ENCODE measurements around the gene PPP1R16B.
"Not testable (repeated sequence)": the region's sequence is repeated elsewhere in the genome, so short reads cannot be mapped to it uniquely, and the experiment has no call there.

The PPP1R16B gene

GRCh38 chr20:38940644-38941043, 135.1 kb downstream of the PPP1R16B start:
- DNase-seq, result no peak

DNA sequence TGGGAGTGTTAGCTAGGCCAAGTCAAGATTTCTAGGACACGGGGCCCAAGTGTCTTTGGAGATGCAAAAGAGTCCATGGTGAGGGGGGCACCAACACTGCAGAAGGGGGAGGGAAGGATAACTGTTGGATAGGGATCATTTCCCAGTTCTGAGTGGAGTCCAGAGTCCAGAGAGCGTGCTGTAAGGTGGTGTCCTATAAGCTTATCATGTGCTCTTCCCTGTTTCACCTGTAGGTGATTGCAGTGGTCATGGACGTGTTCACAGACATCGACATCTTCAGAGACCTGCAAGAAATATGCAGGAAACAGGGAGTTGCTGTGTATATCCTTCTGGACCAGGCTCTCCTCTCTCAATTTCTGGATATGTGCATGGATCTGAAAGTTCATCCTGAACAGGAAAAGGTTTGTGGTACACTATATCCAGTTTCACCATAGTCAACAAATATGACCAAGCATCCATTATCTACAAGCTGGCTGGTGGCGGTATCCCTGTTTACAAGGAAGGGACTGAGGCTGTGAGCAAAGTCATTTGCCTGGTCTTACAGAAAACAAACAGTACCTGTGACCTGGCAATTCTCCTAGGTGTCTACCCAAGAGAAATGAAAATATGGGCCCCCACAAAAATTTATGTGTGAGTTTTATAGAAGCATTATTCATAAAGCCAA, 136.4 kb downstream of the PPP1R16B start:
- DNase-seq, result no peak

DNA sequence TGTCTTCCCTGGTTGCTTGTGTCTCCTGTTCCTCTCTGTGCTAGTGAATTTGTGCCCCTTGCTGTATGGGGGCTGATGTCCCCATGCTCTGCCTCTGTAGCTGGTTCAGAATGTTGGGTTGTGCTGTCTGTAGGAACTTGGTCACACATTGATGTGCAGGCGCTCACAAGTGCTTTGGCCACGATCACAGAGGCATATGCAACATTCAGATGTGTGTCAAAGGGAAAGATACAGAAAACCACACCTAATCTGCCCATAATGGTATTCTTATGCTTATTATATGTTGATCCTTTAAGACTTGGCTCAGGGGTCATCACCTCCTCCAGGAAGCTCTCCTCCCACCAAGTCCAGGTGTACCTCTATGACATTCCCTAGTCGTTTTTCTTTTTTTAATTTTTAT, 139.5 kb downstream of the PPP1R16B start:
- no peak for DNase-seq

- DNase-seq, result no peak
Observed at GRCh38 chr20:38946836-38947235, 141.3 kb downstream of the PPP1R16B start.

DNA sequence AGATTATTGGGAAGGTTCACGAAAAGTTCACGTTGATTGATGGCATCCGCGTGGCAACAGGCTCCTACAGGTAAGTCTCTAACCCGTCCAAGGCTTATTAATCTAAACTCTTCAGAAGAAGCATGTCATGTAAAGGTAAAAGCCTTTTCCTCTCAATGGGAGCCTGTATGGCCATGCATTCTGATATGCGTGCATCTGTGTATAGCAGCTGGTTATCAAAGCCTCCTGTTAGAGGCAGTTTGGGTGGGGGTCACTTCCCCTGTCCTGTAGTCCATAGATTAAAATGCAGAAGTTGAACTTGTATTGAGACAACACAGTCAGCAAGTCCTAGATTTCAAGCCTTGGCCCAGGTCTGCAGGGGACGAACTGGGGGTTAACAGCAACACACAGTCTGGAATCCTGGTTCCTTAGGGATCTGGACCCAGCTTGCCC, 142.4 kb downstream of the PPP1R16B start:
- no peak for DNase-seq

DNA sequence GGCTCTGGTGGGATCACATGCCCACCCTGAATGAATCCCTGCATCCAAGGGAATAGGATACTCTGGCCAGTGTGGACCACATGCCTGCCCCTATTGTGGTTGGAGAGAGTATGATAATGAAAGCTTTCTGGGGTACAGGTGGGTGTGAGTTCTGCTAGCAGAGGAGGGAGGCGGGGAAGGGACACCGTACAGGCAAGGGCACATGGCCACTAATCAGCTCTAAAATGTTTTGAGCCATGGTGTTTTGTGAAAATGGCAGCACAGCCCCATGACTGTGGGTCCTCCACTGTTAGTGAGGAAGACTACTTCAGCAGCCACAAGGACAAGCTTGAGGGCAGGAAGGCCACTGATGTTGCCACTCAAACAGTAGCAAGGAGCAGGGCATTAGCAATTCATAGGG, 144.8 kb downstream of the PPP1R16B start:
- DNase-seq, result no peak

DNA sequence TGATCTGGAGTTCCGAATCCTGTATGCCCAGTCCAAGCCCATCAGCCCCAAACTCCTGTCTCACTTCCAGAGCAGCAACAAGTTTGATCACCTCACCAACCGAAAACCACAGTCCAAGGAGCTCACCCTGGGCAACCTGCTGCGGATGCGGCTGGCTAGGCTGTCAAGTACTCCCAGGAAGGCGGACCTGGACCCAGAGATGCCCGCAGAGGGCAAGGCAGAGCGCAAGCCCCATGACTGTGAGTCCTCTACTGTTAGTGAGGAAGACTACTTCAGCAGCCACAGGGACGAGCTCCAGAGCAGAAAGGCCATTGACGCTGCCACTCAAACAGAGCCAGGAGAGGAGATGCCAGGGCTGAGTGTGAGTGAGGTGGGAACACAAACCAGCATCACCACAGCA, 146.1 kb downstream of the PPP1R16B start:
- no peak for DNase-seq

- DNase-seq, result no peak
Observed at GRCh38 chr20:38952153-38952552, 146.7 kb downstream of the PPP1R16B start.

- DNase-seq, result no peak
Observed at GRCh38 chr20:38953630-38954340, 148.3 kb downstream of the PPP1R16B start.

DNA sequence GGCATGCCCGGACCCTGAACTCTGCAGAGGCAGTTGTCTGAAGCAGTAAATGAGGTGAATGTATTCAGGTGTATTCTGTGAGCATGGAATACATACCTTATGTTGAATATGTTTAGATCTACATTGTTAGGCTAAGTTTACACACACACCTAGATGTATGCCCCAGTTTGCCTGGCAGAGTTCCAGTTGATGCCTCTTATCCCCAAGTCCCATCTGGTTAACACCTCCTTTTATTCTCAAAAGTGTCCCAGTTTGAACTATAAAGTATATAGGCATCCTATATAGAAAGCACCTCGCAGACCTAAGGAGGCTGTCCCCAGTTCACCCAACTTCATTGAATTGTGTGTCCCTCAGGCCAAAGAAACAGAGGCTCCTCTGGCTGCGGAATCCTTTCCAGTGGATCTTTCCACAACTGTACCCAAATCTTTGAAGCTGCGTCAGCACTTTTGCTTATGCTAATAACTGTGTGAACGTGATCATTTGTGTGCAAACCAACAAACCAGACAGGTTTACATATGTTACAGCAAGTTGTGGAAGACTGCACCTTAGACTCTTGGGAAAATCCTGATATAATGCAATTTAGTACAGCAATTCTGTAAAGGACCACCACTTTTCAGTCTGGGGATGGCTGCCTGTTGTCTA, 151.9 kb downstream of the PPP1R16B start:
- DNase-seq, result no peak

DNA sequence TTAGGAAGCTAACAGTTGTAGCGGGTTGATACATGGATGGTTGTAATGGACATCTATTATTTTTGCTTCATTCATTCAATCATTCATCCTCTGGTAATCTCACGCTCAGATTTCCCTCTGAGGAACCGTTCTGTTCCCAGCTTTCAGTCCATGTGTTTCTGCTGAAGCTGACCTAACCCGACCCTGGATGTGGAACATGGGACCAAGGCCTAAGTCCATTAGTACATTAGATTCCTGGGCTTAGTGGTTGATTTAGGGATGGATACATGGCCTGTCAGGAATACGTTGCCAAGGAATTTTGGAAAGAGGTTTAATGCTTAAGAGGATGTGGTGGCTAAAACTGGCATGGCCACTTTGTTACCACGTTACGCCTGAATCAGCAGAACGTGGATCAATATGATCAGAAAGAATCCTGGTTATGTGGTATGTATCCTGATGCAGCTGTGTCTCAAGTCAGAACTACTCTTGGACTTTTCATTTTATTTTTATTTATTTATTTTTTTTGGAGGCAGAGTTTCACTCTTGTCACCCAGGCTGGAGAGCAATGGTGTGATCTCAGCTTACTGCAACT, 152.5 kb downstream of the PPP1R16B start:
- DNase-seq, result no peak

- DNase-seq, result not testable (repeated sequence)
Observed at GRCh38 chr20:38960187-38960687, 154.7 kb downstream of the PPP1R16B start.

DNA sequence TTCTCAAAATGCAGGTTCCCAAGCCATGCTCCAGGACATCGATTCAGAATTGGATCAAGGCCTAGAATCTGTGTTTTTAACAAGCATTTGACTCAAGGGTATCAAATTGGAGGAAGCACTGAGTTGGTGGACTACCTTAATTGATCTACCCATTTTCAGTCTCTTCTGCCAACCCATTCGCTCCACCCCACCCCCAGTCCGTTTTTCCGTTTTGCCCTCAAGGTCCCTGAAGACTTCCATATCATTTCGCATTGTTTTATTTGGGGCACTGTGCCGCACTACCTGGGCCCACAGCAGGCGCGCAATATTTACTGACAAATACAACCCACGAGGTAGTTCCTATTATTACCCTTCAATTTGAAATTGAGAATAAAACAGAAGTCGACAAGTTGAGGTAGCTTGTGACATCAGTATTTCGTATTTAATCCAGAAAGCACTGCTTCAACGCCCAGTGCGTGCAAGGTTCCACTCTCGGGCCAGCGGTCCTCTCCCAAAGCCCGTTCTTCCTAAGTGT, 156.1 kb downstream of the PPP1R16B start:
- peak; percentile 37 for DNase-seq

- DNase-seq, result peak; percentile 99
Observed at GRCh38 chr20:38962044-38962927, 156.8 kb downstream of the PPP1R16B start, which contains the start of gene DHX35. DHX35 (plus strand) TSS chr20:38962344; CDS start chr20:38962368, 24 bp downstream.

- no peak for DNase-seq
Observed at GRCh38 chr20:38962928-38963401, 157.5 kb downstream of the PPP1R16B start.

GRCh38 chr20:38963745-38964144, 158.2 kb downstream of the PPP1R16B start:
- no peak for DNase-seq

- no peak for DNase-seq
Observed at GRCh38 chr20:38965264-38965663, 159.8 kb downstream of the PPP1R16B start.

GRCh38 chr20:38968090-38968489, 162.6 kb downstream of the PPP1R16B start:
- no peak for DNase-seq

DNA sequence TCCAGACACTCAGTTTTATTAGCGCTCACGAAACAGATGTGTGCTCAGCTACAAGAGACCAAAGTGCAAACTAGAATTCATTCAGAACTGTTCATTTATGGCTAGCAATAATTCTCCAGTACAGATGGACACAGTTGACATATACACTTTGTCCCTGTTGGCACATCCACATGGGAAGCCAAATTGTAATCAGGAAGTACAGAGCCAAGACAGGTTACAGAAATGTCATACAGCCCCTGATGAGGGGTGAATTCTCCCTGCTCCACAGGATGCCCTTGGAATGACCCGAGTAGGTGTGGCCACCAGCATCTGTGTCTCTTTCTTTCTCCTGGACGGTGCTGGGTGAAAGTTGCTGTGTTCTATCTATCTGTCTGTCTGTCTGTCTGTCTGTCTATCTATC, 164.2 kb downstream of the PPP1R16B start:
- DNase-seq, result no peak

DNA sequence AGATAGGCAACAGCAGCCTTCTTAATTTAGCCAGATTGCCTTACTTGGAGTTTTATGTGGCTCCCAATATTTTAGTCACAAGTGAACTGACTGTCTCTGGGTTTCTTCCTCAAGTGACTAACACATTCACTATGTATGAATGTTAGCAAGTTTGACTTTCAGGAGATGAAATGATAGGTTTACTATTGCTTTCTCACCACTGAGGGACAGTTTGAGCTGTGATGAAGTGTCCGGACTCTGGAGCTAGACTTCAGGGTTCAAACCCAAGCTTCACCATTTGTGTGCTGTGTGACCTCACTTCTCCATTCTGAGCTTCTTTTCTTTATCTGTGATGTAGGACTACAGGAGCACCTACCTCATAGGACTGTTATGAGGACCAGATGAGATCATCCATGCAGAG, 164.8 kb downstream of the PPP1R16B start:
- DNase-seq, result no peak

Data from activated naive CD4-positive, alpha-beta T cell treated with anti-CD3 and anti-CD28 coated beads, Interleukin-2, amount 50 U/mL, for 16 hours (primary cell).